ENCODE measurements around the gene TFCP2L1.

Gene TFCP2L1

GRCh38 chr2:121257480-121257840, 27.5 kb downstream of the TFCP2L1 start:
- no peak overlapping the region for H3K4me3 ChIP-seq (ENCODE audit: insufficient read depth, low read length, poor library complexity, severe bottlenecking)
- no peaks in the 10 kb centered on the region for H3K9me2 ChIP-seq (replicated peaks; ENCODE audit: insufficient read depth, low read length)
- no peaks in the 10 kb centered on the region for H3F3A ChIP-seq (ENCODE audit: insufficient read depth)
- no peaks in the 10 kb centered on the region for H3K27me3 ChIP-seq (ENCODE audit: low read length)
- H3K27ac ChIP-seq (ENCODE audit: low read depth, low read length): no peak overlapping the region
- no peaks in the 10 kb centered on the region for H3K36me3 ChIP-seq (ENCODE audit: low read length)
- TF ChIP-seq CTCF (IDR thresholded peaks at IDR 0.05; ENCODE audit: insufficient read depth, low read length, poor library complexity, severe bottlenecking) (no peak), EZH2phosphoT487 (conservative IDR thresholded peaks at IDR 0.05; ENCODE audit: low read length) (no peak)
- H3K4me2 ChIP-seq (ENCODE audit: low read depth, low read length, poor library complexity, severe bottlenecking): no peak overlapping the region
- no peaks in the 10 kb centered on the region for H3K9me3 ChIP-seq (ENCODE audit: insufficient read depth, low read length)
- no peak overlapping the region for H2AFZ ChIP-seq (ENCODE audit: low read depth, low read length, severe bottlenecking)
- H3K9ac ChIP-seq (ENCODE audit: low read length): no peak overlapping the region
- H3K79me2 ChIP-seq (ENCODE audit: insufficient read depth, low read length): no peaks in the 10 kb centered on the region
- H4K20me1 ChIP-seq (ENCODE audit: low read depth, low read length): no peaks in the 10 kb centered on the region

GRCh38 chr2:121256720-121257479, 28.1 kb downstream of the TFCP2L1 start:
- Histone ChIP-seq H3F3A (ENCODE audit: insufficient read depth) (no peaks in the 10 kb centered on the region), H3K9me3 (ENCODE audit: insufficient read depth, low read length) (no peaks in the 10 kb centered on the region), H3K9me2 (replicated peaks; ENCODE audit: insufficient read depth, low read length) (no peaks in the 10 kb centered on the region), H3K27ac (ENCODE audit: low read depth, low read length) (no peak overlapping the region), H2AFZ (ENCODE audit: low read depth, low read length, severe bottlenecking) (no peak overlapping the region), H3K4me3 (ENCODE audit: insufficient read depth, low read length, poor library complexity, severe bottlenecking) (no peak overlapping the region), H3K36me3 (ENCODE audit: low read length) (no peaks in the 10 kb centered on the region), H3K27me3 (ENCODE audit: low read length) (no peaks in the 10 kb centered on the region), H3K4me2 (ENCODE audit: low read depth, low read length, poor library complexity, severe bottlenecking) (no peak overlapping the region), H3K9ac (ENCODE audit: low read length) (no peak overlapping the region), H4K20me1 (ENCODE audit: low read depth, low read length) (no peaks in the 10 kb centered on the region), H3K79me2 (ENCODE audit: insufficient read depth, low read length) (no peaks in the 10 kb centered on the region)
- no peak for TF ChIP-seq CTCF (IDR thresholded peaks at IDR 0.05; ENCODE audit: insufficient read depth, low read length, poor library complexity, severe bottlenecking)
- no peak for TF ChIP-seq EZH2phosphoT487 (conservative IDR thresholded peaks at IDR 0.05; ENCODE audit: low read length)

- Histone ChIP-seq H3K9me3 (ENCODE audit: insufficient read depth, low read length) (no peaks in the 10 kb centered on the region), H3K4me3 (ENCODE audit: insufficient read depth, low read length, poor library complexity, severe bottlenecking) (no peak overlapping the region), H3K4me2 (ENCODE audit: low read depth, low read length, poor library complexity, severe bottlenecking) (no peak overlapping the region), H3K27me3 (ENCODE audit: low read length) (no peaks in the 10 kb centered on the region), H3K9me2 (replicated peaks; ENCODE audit: insufficient read depth, low read length) (no peaks in the 10 kb centered on the region), H2AFZ (ENCODE audit: low read depth, low read length, severe bottlenecking) (no peak overlapping the region), H3K79me2 (ENCODE audit: insufficient read depth, low read length) (no peaks in the 10 kb centered on the region), H3F3A (ENCODE audit: insufficient read depth) (no peaks in the 10 kb centered on the region), H3K27ac (ENCODE audit: low read depth, low read length) (no peak overlapping the region), H3K9ac (ENCODE audit: low read length) (no peak overlapping the region), H4K20me1 (ENCODE audit: low read depth, low read length) (no peaks in the 10 kb centered on the region), H3K36me3 (ENCODE audit: low read length) (no peaks in the 10 kb centered on the region)
- no peak for TF ChIP-seq CTCF (IDR thresholded peaks at IDR 0.05; ENCODE audit: insufficient read depth, low read length, poor library complexity, severe bottlenecking)
- no peak for TF ChIP-seq EZH2phosphoT487 (conservative IDR thresholded peaks at IDR 0.05; ENCODE audit: low read length)
Observed at GRCh38 chr2:121255358-121255757, 29.6 kb downstream of the TFCP2L1 start.
